ENCODE data around the gene BMP5.

Gene BMP5

GRCh38 chr6:55872866-55873265 is 2.5 kb downstream of the BMP5 start:
- no peak for DNase-seq (ENCODE audit: low spot score)

GRCh38 chr6:55870181-55870813 is 5.1 kb downstream of the BMP5 start:
- DNase-seq (ENCODE audit: low spot score), result no peak

GRCh38 chr6:55869674-55870073 is 5.7 kb downstream of the BMP5 start:
- no peak for DNase-seq (ENCODE audit: low spot score)

- DNase-seq (ENCODE audit: low spot score), result no peak
Observed at GRCh38 chr6:55868771-55869479, 6.5 kb downstream of the BMP5 start.

DNA sequence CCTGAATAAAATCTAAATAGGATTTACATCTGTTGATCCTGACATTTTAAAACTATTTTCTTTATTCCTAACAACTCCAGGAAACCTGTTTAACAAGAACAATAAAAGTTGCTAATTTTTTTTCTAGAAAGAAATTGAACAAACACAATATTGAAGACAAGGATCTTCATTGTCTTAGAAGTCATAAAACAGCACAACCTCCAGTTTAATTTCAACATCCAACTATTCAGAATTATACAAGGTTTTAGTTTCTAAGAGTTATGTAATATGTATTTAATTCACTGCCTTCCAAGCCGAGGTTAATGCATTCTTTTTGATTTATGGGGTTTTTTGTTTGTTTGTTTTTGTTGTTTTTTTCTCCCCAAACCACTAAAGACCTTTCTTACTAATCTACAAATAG is 7.2 kb downstream of the BMP5 start:
- DNase-seq (ENCODE audit: low spot score), result no peak

DNA sequence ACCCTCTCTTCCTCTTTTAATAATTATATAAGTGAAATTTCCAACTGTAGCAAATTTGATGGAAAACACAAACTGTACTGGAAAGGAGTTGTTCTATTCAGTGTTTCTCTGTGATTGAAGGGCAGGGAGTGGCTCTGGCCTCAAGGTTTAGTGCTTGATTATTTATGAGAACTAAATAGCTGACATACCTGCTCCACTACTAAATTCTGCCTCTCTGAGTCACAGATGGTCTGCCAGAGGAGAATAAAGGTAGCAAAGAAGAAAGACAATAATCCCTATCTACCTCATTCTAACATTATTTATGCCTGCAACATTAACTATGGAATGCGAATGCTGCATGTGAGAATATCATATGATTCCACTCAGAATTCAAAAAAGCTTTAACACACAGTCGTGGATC is 9.3 kb downstream of the BMP5 start:
- peak; percentile 11 for DNase-seq (ENCODE audit: low spot score)

DNA sequence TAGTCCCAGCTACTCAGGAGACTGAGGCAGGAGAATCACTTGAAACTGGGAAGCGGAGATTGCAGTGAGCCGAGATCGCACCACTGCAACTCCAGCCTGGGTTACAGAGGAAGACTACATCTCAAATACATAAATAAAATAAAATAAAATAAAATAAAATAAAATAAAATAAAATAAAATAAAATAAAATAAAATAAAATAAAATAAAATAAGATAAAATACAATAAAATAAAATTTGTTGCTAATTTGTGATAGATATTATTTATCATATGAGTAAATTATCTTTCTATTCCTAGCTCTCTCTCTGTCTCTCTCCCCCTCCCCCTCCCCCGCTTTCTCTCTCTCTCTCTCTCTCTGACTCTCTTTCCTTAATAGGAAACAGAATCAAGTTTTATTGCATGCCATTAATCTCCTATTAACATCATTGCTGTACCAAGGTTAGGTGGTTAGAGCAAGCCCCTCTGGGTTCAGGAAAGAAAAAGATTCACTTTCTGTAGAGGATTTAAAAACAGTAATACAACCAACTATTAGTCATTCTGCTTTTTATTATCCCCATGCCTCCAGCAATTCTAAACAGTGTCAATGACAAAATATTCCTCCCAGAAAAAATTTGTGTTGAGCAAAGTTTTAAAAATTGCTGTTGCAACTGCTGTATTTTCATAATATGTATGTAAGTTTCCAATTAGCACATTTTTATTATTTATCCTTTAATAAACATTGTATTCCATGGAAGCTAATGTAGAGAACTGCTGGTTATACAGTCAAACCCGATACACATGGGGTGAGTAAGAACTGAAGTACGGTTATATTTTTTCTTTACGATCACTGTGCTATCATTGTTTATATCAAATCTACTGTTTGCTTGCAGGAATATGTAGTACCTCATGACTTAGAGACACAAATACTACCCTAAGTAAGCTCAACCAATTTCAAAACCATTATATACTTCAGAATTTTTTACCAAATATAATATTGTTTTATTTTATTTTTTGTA is 22.1 kb downstream of the BMP5 start:
- no peak for DNase-seq (ENCODE audit: low spot score)

GRCh38 chr6:55841341-55841740 is 34.0 kb downstream of the BMP5 start:
- DNase-seq (ENCODE audit: low spot score), result no peak

- DNase-seq (ENCODE audit: low spot score), result no peak
Observed at GRCh38 chr6:55839080-55839479, 36.3 kb downstream of the BMP5 start.

- DNase-seq (ENCODE audit: low spot score), result no peak
Observed at GRCh38 chr6:55836945-55837344, 38.4 kb downstream of the BMP5 start.

DNA sequence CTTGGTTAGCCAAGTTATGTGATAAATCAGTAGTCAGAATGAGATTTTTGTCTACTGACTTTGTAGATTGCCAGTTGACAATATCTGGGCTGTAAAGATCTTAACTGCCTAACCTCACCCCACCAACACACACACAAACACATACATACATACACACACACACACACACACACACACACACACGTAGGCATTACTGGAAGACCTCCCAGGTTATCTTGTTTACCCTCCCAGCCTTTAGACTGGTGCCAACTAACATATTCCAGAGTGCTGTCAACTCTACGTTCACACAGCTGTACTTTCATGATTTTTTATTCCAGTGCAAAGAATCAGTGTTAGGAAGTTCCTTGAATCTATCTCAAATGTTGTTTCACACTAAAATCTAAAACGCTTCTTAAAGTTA is 38.9 kb downstream of the BMP5 start:
- no peak for DNase-seq (ENCODE audit: low spot score)

DNA sequence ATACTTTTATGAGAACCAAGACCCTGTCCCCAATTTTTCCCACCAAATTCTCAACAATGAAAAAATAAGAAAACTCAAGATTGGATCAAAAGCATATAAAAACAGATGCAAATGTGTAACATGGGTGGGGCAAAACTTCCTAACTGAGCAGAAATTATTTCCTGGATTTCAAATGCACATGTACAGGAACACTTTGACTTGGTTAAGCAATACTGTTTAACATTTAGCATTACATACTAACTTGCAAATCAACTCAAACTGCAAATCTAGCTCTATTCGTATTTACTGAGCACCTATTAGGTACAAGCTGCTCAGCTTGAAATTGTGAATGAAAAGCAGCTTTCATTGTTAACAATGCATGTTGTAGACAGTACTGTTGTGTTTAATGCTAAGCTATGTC is 40.2 kb downstream of the BMP5 start:
- DNase-seq (ENCODE audit: low spot score), result no peak

GRCh38 chr6:55833284-55833683 is 42.1 kb downstream of the BMP5 start:
- DNase-seq (ENCODE audit: low spot score), result no peak

- DNase-seq (ENCODE audit: low spot score), result no peak
Observed at GRCh38 chr6:55827818-55828522, 47.4 kb downstream of the BMP5 start.

GRCh38 chr6:55826941-55827340 is 48.4 kb downstream of the BMP5 start:
- no peak for DNase-seq (ENCODE audit: low spot score)

DNA sequence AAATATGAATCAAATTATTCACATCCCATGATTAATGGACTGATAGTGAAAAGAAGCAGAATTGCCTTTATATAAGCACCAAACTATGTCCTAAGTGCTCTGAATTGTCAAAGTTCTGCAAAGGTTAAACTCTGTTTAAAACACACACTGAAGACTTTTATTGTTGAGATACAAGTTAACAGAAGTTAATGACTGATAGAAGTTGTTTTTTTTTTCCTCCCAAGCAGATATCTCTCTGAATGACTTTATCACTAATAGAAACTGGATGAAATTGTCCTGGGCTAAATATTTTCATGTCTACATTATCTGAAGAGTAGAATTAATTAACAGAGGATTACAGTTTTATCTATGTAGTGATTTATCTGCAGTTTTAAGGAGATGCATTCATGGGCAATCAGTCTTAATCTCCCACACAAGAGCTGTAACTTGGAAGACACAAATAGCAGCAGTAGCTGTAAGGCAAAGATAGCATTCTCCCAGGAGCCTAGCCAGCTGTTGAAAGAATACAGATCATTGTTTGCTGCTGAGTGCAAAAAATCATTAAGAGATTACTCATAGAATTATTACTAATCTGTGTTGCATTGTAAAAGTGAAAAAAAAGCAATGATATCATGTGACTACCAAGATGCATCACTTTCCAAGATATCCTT is 49.9 kb downstream of the BMP5 start:
- DNase-seq (ENCODE audit: low spot score), result no peak

DNA sequence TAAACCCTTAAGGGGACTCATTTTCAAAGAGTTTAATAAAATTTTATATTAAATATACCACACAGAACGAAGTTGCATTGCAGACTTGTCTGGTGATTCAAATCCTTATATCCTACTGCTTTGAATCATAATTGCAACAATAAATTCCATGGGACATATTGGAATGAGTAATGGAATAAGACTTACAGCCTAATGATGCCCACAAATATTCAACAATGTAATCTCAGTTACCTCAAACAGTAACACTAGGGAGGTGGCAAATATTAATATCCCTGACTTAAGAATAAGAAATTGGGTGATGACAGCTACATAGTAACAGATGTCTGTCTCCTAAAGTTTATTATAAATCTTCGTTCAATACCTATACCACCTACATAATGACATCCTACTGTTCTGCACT is 52.6 kb downstream of the BMP5 start:
- no peak for DNase-seq (ENCODE audit: low spot score)

- no peak for DNase-seq (ENCODE audit: low spot score)
Observed at GRCh38 chr6:55822005-55822404, 53.4 kb downstream of the BMP5 start.

DNA sequence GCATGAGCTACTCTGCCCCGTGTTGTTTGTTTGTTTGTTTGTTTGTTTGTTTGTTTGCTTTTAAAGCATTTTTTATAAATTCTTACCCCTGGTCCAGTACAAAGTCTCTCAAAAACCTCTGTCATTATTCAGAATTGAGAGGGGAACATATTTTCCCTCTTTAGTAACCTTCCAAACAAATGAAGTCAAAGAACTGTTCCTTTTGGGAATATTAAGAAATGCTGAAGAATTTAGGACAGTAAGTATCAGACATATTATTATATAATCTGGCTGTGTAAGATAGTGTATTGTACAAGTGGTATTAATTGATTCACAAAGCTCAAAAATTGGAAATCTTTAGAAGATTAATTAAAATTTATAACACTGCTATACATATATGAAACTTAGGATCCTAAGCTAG is 54.7 kb downstream of the BMP5 start:
- no peak for DNase-seq (ENCODE audit: low spot score)

- no peak for DNase-seq (ENCODE audit: low spot score)
Observed at GRCh38 chr6:55819811-55820210, 55.6 kb downstream of the BMP5 start.

- DNase-seq (ENCODE audit: low spot score), result no peak
Observed at GRCh38 chr6:55818482-55818881, 56.9 kb downstream of the BMP5 start.

DNA sequence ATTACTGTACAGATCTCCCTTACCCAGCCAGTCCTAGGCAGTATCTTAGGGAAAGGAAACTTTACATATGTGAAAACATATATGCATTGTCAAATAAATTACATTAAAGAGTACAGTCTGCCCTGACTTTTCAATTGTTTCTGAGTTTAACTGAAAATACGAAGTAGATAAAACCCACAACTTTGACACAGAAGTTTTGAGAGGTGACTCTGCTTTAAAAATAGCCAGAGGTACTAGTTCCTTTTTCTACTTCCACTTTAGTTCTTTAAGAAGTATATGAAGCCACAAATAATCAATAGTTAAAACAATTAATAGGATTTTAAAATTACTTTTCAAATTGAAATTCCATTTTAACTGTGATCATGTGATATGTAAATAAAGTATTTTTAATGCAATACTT is 62.9 kb downstream of the BMP5 start:
- no peak for DNase-seq (ENCODE audit: low spot score)

Measured in iPS-NIHi11 (cell line).